Skeletal muscle tissue (tissue), 4 donors: Measurements from ENCODE around the gene NCR3LG1. TPM values are rescaled to one million over a fixed set of nuclear protein-coding genes. Genes with fewer than 3 reads are reported as not detected.

ENCODE experiments used
- H3K27ac ChIP-seq: one replicate; pipeline ENCODE4 v1.7.0; 2013; ENCODE audit warnings: mild to moderate bottlenecking, low read depth, low read length, inconsistent platforms
- H3K27me3 ChIP-seq, 3 donors: one replicate each; pipeline ENCODE4 v1.7.0; 2013; ENCODE audit warnings: low read length in 3 of 3; ENCODE audit not compliant: control insufficient read depth in 3 of 3, insufficient read depth in 3 of 3
- H3K36me3 ChIP-seq, 3 donors: one replicate each; pipeline ENCODE4 v1.7.0; 2013; ENCODE audit warnings: low read length in 3 of 3; ENCODE audit not compliant: control insufficient read depth in 3 of 3, insufficient read depth in 3 of 3
- H3K4me1 ChIP-seq, 3 donors: one replicate each; pipeline ENCODE4 v1.7.0; 2013; ENCODE audit warnings: low read length in 3 of 3, mild to moderate bottlenecking in 3 of 3; ENCODE audit not compliant: control insufficient read depth in 3 of 3, insufficient read depth in 3 of 3
- H3K4me3 ChIP-seq, 3 donors: one replicate each; pipeline ENCODE4 v1.7.0; 2013; ENCODE audit warnings: low read length in 3 of 3
- H3K9ac ChIP-seq, 3 donors: one replicate each; pipeline ENCODE4 v1.7.0; 2013; ENCODE audit warnings: low read length in 3 of 3, mild to moderate bottlenecking in 3 of 3, moderate library complexity in 2 of 3, low read depth in 1 of 3
- H3K9me3 ChIP-seq, 3 donors: one replicate each; pipeline ENCODE4 v1.7.0; 2013; ENCODE audit warnings: low read length in 3 of 3; ENCODE audit not compliant: control insufficient read depth in 3 of 3
- total RNA-seq: library from RNA; depleted of rRNA; stranded (reverse); fragments of >200 nt; gene quantifications from one replicate; pipeline ENCODE4 v1.2.3, GENCODE V29; 2014
- donor health status: Osteomylitis.

The NCR3LG1 gene
- total RNA-seq, 1 donor from 2014 or later, result 0.52 TPM

DNA sequence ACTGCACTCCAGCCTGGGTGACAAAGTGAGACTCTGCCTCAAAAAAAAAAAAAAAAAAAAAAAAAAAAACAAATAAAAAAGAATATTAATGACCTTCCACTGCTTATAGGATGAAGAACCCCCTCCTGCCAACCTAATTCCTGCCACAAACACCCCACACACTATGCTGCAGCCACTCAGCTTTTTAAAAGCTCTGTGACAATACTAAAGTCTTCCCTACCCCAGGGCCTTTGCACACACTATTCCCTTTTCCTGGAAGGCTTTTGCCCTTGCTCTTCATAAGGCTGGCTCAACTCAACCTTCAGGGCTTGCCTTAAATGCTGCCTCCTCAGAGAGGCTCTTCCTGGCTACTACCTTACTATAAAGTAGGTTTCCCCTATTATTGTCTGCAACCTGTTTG, 47.6 kb downstream of the NCR3LG1 start:
- Histone ChIP-seq H3K9ac (no peak overlapping the region), H3K4me3 (no peak overlapping the region), H3K4me1 (peaks cover 8 to 34% (median 27%) of the 10 kb centered on the region in 3 donors), H3K9me3 (no peaks in the 10 kb centered on the region), H3K27ac (no peak overlapping the region), H3K27me3 (no peaks in the 10 kb centered on the region), H3K36me3 (no peaks in the 10 kb centered on the region)

GRCh38 chr11:17400048-17400775, 48.6 kb downstream of the NCR3LG1 start:
- no peaks in the 10 kb centered on the region for H3K27me3 ChIP-seq
- H3K27ac ChIP-seq, result peak overlapping the region; percentile 80
- no peak overlapping the region for H3K4me3 ChIP-seq
- H3K4me1 ChIP-seq, result peaks cover 12 to 44% (median 37%) of the 10 kb centered on the region in 3 donors
- H3K36me3 ChIP-seq, result no peaks in the 10 kb centered on the region
- peak overlapping the region in 1 of 3 donors; percentile 65 for H3K9ac ChIP-seq
- no peaks in the 10 kb centered on the region for H3K9me3 ChIP-seq

GRCh38 chr11:17401316-17401715, 49.7 kb downstream of the NCR3LG1 start:
- Histone ChIP-seq H3K27ac (peak overlapping the region; percentile 80), H3K9ac (peak overlapping the region in 2 of 3 donors; percentile 17 to 65), H3K9me3 (no peaks in the 10 kb centered on the region), H3K36me3 (no peaks in the 10 kb centered on the region), H3K27me3 (no peaks in the 10 kb centered on the region), H3K4me1 (peaks cover 22 to 55% (median 48%) of the 10 kb centered on the region in 3 donors), H3K4me3 (peak overlapping the region in 1 of 3 donors; percentile 14)

DNA sequence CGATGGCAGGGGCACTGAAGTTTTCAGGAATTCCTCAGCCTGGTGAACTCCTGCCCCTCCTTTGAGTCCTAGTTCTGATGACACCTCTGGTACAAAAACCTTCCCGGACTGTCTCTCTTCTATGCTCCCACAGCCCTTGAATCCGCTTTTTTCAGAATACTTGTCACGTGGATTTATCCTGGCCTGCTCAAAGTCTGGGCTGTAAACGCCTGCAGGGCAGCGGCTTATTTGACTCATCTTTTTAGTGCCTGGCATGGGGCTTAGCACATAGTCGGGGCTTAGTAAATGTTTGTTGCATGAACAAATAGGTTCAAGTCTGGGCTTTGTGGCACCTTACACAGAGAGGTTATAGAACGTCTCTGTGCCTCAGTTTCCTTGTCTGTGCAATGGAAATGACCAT, 50.2 kb downstream of the NCR3LG1 start:
- H3K27ac ChIP-seq, result peak overlapping the region; percentile 80
- peaks cover 28 to 60% (median 53%) of the 10 kb centered on the region in 3 donors for H3K4me1 ChIP-seq
- H3K9ac ChIP-seq, result peak overlapping the region in 2 of 3 donors; percentile 11 to 65
- no peaks in the 10 kb centered on the region for H3K36me3 ChIP-seq
- no peaks in the 10 kb centered on the region for H3K27me3 ChIP-seq
- H3K4me3 ChIP-seq, result no peak overlapping the region
- H3K9me3 ChIP-seq, result no peaks in the 10 kb centered on the region

GRCh38 chr11:17402486-17402885, 50.9 kb downstream of the NCR3LG1 start:
- Histone ChIP-seq H3K4me1 (peaks cover 28 to 65% (median 58%) of the 10 kb centered on the region in 3 donors), H3K4me3 (no peak overlapping the region), H3K9ac (no peak overlapping the region), H3K27me3 (no peaks in the 10 kb centered on the region), H3K9me3 (no peaks in the 10 kb centered on the region), H3K27ac (peak overlapping the region; percentile 80), H3K36me3 (no peaks in the 10 kb centered on the region)

DNA sequence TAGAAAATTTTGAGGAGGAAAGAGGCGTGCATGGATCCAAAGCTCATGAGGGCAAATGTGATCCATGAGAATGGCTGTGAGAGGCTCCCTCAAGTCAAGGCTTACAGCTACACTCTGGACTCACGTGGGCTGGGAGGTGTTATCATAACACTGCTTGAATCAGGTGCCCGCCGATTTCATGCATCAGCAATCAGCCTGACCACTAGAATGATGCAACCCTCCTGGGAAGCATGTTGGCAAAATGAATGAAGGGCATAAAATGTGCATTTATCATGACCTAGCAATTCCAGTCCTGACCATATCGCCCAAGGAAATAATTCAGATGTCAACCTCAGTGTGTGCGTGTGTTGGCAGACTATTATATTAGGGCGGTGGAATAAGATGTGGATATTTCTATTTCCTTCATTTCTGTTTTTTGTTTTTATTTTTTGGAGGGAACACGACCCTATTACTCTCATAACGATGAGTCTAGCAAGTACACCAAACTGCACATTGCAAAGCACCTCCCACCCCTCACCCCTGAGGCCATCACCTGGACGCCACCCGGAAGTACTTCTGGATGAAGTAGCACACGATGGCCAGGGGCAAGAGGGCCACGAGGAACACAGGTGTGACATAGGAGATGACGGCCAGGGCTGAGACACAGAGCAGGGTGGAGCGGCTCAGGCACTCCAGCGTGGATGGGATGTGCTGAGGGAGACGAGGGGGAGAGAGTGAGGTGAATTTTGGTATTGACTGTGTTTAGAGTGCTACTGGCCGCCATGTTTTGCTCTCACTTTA, 52.6 kb downstream of the NCR3LG1 start:
- Histone ChIP-seq H3K9me3 (no peaks in the 10 kb centered on the region), H3K27me3 (no peaks in the 10 kb centered on the region), H3K4me3 (no peak overlapping the region), H3K9ac (no peak overlapping the region), H3K36me3 (no peaks in the 10 kb centered on the region), H3K27ac (peak overlapping the region; percentile 91), H3K4me1 (peaks cover 28 to 65% (median 58%) of the 10 kb centered on the region in 3 donors)

DNA sequence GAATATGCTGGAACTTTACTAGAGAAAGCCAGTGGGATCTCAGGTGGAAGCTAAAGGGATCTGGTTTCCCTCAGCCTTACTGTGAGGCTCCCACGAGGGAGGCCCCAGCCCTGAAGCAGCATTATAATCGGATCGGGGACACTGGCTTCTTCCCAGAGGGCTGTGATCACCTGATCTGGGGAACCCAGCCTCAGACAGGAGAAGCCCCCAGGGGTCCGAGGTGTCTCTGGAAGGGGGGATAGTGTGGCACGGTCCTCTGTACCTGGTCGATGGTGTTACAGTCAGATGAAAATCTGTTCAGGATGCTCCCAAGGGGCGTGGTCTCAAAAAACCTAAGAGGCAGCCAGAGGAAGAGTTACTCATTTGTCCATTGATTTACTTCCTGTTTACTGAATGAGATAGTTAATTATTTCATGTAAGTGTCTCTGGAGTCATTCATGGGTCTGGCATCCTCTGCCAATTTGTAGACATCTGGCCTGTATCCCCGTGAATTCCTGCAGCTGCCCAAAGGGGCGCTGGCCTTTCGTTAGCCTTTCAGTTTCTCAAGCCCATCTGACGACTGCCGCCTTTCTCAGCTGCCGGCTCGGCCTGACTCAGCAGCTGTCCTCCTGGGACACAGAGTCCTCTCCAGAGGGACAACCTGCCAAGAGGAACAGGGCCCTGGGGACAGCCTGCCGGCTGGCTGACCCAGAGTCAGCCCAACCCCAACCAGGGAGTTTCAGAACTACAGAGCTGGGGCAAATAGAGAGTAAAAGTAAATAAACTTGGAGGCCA, 53.8 kb downstream of the NCR3LG1 start:
- Histone ChIP-seq H3K9me3 (no peaks in the 10 kb centered on the region), H3K4me1 (peaks cover 28 to 61% (median 54%) of the 10 kb centered on the region in 3 donors), H3K9ac (peak overlapping the region; percentile 70 to 76 (median 73)), H3K4me3 (peak overlapping the region; percentile 18 to 45 (median 37)), H3K27ac (peak overlapping the region; percentile 91), H3K27me3 (no peaks in the 10 kb centered on the region), H3K36me3 (no peaks in the 10 kb centered on the region)

DNA sequence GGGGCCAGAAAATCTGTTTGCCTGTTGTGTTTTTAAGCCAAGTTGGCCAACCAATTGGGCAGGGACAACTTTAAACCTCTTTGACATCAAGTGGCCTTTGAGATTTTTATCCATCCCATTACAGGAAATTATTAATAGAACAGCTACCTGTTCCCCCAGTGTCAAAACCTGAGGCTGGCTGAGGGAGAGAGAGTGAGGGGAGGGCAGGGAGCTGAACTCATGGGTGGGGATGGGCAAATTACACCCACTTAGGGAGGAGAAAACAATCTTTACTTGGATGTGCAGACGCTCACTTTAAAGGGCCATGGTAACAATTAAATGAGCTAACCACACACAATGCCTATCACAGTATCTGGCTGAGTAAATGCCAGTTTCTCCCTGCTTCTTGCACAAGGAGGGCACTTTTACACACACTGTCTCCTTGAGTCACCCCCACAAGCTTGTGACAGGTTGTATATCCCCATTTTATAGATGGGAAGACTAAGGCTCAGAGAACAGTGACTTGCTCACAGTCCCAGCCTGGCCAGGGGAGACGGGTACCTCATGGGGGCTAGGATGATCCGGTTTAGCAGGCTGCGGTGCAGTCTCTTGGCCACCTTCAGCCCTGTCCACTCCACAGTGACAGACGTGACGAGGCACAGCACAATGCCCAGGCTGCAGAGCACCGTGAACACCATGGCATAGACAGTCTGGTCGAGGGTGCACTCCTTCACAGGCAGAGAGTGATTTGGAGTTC, 54.6 kb downstream of the NCR3LG1 start:
- peak overlapping the region; percentile 70 to 76 (median 73) for H3K9ac ChIP-seq
- H3K36me3 ChIP-seq, result no peaks in the 10 kb centered on the region
- H3K27me3 ChIP-seq, result no peaks in the 10 kb centered on the region
- peak overlapping the region; percentile 91 for H3K27ac ChIP-seq
- no peaks in the 10 kb centered on the region for H3K9me3 ChIP-seq
- peaks cover 27 to 52% (median 46%) of the 10 kb centered on the region in 3 donors for H3K4me1 ChIP-seq
- H3K4me3 ChIP-seq, result peak overlapping the region in 2 of 3 donors; percentile 6 to 18

- H3K4me3 ChIP-seq, result peak overlapping the region in 1 of 3 donors; percentile 6
- H3K9ac ChIP-seq, result peak overlapping the region in 2 of 3 donors; percentile 59 to 76
- H3K27ac ChIP-seq, result peak overlapping the region; percentile 91
- no peaks in the 10 kb centered on the region for H3K9me3 ChIP-seq
- peaks cover 22 to 47% (median 40%) of the 10 kb centered on the region in 3 donors for H3K4me1 ChIP-seq
- H3K36me3 ChIP-seq, result no peaks in the 10 kb centered on the region
- no peaks in the 10 kb centered on the region for H3K27me3 ChIP-seq
Observed at GRCh38 chr11:17406818-17407149, 55.2 kb downstream of the NCR3LG1 start.
